ENCODE results near the gene SHISAL2A.

DNA sequence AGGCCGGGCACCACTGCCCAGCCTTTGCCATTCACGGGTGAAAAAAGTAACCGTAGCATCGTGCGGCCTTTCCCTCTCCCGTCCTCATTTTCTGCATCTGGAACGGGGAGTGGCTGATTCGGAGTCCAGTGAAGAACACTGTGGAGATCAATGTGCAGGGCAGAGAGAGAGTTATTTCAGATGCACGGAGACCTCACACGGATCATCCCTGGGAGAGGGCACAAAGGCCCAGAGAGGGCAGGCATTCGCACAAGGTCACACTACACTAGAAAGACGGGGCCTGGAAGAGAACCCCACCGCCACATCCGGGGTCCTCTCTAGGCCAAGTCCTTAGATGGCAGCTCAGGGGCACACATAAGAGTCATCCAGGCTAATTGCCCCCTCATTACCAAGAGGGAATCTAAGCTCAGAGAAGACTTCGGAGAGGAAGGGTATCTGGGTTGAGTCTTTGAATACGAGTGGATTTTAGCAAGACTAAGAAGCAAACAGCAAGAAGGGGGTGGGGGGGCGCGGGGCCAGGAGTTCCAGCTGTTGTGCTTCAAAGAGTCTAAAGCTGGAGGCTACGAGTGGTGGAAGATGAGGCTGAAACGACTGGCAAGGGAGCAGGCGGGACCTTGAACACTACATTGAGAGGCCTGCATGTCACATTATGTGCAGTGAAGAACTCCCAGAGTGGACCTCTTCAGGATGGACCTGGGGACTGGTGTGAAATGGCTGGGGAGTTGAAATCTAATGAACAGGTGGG lies 29.9 kb upstream of the SHISAL2A start:
- TF ChIP-seq POLR2A (IDR thresholded peaks at IDR 0.05): no peak
- TF ChIP-seq, protein P1, sequence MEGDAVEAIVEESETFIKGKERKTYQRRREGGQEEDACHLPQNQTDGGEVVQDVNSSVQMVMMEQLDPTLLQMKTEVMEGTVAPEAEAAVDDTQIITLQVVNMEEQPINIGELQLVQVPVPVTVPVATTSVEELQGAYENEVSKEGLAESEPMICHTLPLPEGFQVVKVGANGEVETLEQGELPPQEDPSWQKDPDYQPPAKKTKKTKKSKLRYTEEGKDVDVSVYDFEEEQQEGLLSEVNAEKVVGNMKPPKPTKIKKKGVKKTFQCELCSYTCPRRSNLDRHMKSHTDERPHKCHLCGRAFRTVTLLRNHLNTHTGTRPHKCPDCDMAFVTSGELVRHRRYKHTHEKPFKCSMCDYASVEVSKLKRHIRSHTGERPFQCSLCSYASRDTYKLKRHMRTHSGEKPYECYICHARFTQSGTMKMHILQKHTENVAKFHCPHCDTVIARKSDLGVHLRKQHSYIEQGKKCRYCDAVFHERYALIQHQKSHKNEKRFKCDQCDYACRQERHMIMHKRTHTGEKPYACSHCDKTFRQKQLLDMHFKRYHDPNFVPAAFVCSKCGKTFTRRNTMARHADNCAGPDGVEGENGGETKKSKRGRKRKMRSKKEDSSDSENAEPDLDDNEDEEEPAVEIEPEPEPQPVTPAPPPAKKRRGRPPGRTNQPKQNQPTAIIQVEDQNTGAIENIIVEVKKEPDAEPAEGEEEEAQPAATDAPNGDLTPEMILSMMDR (IDR thresholded peaks at IDR 0.05): no peak
